ENCODE measurements around the gene FHAD1.
"Not testable (repeated sequence)": the region's sequence is repeated elsewhere in the genome, so short reads cannot be mapped to it uniquely, and the experiment has no call there.

FHAD1 gene

GRCh38 chr1:15413563-15414444, 166.8 kb downstream of the FHAD1 start:
- no peak for DNase-seq (ENCODE audit: low read depth in 4 of 4, low spot score in 1 of 4)

GRCh38 chr1:15414445-15414983, 167.5 kb downstream of the FHAD1 start:
- no peak for DNase-seq (ENCODE audit: low read depth in 4 of 4, low spot score in 1 of 4)

GRCh38 chr1:15417059-15417934, 170.3 kb downstream of the FHAD1 start:
- peak in 2 of 4 experiments; percentile 34 to 36 for DNase-seq (ENCODE audit: low read depth in 4 of 4, low spot score in 1 of 4)

GRCh38 chr1:15418806-15419515, 171.9 kb downstream of the FHAD1 start:
- DNase-seq (ENCODE audit: low read depth in 4 of 4, low spot score in 1 of 4): no peak

- no peak for DNase-seq (ENCODE audit: low read depth in 4 of 4, low spot score in 1 of 4)
Observed at GRCh38 chr1:15420853-15421465, 173.9 kb downstream of the FHAD1 start.

- no peak for DNase-seq (ENCODE audit: low read depth in 4 of 4, low spot score in 1 of 4)
Observed at GRCh38 chr1:15422871-15423270, 175.8 kb downstream of the FHAD1 start.

GRCh38 chr1:15423355-15424077, 176.5 kb downstream of the FHAD1 start:
- no peak for DNase-seq (ENCODE audit: low read depth in 4 of 4, low spot score in 1 of 4)

GRCh38 chr1:15424146-15424667, 177.2 kb downstream of the FHAD1 start:
- no peak for DNase-seq (ENCODE audit: low read depth in 4 of 4, low spot score in 1 of 4)

- DNase-seq (ENCODE audit: low read depth in 4 of 4, low spot score in 1 of 4): no peak
Observed at GRCh38 chr1:15424981-15425380, 178.0 kb downstream of the FHAD1 start.

- no peak for DNase-seq (ENCODE audit: low read depth in 4 of 4, low spot score in 1 of 4)
Observed at GRCh38 chr1:15425521-15425920, 178.5 kb downstream of the FHAD1 start.

- DNase-seq (ENCODE audit: low read depth in 4 of 4, low spot score in 1 of 4): no peak
Observed at GRCh38 chr1:15425958-15426357, 178.9 kb downstream of the FHAD1 start.

GRCh38 chr1:15426492-15427279, 179.7 kb downstream of the FHAD1 start:
- DNase-seq (ENCODE audit: low read depth in 4 of 4, low spot score in 1 of 4): no peak

GRCh38 chr1:15427280-15427666, 180.2 kb downstream of the FHAD1 start:
- no peak for DNase-seq (ENCODE audit: low read depth in 4 of 4, low spot score in 1 of 4)

GRCh38 chr1:15428252-15428651, 181.2 kb downstream of the FHAD1 start:
- DNase-seq (ENCODE audit: low read depth in 4 of 4, low spot score in 1 of 4): not testable (repeated sequence)

GRCh38 chr1:15428815-15429435, 181.9 kb downstream of the FHAD1 start:
- no peak for DNase-seq (ENCODE audit: low read depth in 4 of 4, low spot score in 1 of 4)

GRCh38 chr1:15429701-15430149, 182.7 kb downstream of the FHAD1 start:
- no peak for DNase-seq (ENCODE audit: low read depth in 4 of 4, low spot score in 1 of 4)

- DNase-seq (ENCODE audit: low read depth in 4 of 4, low spot score in 1 of 4): peak; percentile 59 to 79 (median 66)
Observed at GRCh38 chr1:15430787-15431570, 184.0 kb downstream of the FHAD1 start.

- DNase-seq (ENCODE audit: low read depth in 4 of 4, low spot score in 1 of 4): no peak
Observed at GRCh38 chr1:15431571-15431948, 184.5 kb downstream of the FHAD1 start.
